ENCODE results near the gene FAM217A. TPM values are rescaled to one million over a fixed set of nuclear protein-coding genes. Genes with fewer than 3 reads are reported as not detected.

The FAM217A gene
- total RNA-seq, 2 donors from 2014 or later: not detected

DNA sequence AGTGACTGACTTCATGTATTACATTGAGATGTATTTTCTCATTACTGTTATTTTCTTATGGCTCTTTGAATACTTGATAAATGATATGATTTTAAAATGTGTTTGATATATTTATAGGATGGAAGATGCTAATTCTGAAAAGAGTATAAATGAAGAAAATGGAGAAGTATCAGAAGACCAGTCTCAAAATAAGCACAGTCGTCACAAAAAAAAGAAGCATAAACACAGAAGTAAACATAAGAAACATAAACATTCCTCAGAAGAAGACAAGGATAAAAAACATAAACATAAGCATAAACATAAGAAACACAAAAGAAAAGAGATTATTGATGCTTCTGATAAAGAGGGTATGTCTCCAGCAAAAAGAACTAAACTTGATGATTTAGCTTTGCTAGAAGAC is 47.5 kb downstream of the FAM217A start:
- intact Hi-C loops (cut with DNase I): no loop called here
- DNase-seq (ENCODE audit: low spot score): no peak

- no peak for DNase-seq (ENCODE audit: low spot score)
- intact Hi-C loops (cut with DNase I): no loop called here
Measured at GRCh38 chr6:4030669-4031068, 48.3 kb downstream of the FAM217A start.

DNA sequence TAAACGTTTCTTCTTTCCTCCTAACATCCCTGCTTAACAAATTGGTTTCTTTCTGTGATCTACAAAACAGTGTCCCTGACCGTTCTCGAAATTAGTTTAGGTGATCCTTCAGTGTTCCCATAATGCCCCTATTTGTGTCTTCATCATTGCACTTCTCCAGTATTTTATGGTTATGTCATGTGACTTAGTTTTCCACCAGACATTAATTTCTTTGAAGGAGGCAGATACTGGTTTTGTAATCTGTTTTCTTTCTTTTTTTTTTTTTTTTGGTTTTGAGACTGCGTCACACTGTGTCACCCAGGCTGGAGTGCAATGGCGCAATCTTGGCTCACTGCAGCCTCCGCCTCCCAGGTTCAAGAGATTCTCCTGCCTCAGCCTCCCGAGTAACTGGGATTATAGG is 49.2 kb downstream of the FAM217A start:
- DNase-seq (ENCODE audit: low spot score): no peak
- intact Hi-C loops (cut with DNase I): no loop called here

- intact Hi-C loops (cut with DNase I): no loop called here
- DNase-seq (ENCODE audit: low spot score): no peak
Measured at GRCh38 chr6:4028051-4028450, 50.9 kb downstream of the FAM217A start.

DNA sequence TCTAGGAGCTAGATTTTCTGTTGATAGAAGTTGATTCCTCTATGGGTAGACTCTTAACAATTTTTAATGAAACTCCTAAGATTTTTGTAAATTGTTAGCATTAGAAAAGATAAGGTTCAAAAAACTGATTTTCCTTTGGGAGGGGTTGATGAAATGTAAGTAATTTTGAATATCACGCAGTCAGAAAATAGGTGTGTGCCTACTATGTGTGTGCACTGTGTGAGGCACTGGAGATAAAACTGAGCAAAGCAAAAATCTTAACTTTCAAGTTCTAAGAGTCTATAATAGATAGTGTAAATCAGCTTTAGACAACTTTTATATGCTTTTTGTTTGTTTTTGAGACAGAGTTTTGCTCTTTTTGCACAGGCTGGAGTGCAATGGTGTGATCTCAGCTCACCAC is 53.3 kb downstream of the FAM217A start:
- intact Hi-C loops (cut with DNase I): no loop called here
- no peak for DNase-seq (ENCODE audit: low spot score)

GRCh38 chr6:4023240-4023639 is 55.7 kb downstream of the FAM217A start:
- intact Hi-C loops (cut with DNase I): no loop called here
- DNase-seq (ENCODE audit: low spot score): no peak

- intact Hi-C loops (cut with DNase I): no loop called here
- DNase-seq (ENCODE audit: low spot score): no peak
Measured at GRCh38 chr6:4021854-4022695, 56.9 kb downstream of the FAM217A start.

DNA sequence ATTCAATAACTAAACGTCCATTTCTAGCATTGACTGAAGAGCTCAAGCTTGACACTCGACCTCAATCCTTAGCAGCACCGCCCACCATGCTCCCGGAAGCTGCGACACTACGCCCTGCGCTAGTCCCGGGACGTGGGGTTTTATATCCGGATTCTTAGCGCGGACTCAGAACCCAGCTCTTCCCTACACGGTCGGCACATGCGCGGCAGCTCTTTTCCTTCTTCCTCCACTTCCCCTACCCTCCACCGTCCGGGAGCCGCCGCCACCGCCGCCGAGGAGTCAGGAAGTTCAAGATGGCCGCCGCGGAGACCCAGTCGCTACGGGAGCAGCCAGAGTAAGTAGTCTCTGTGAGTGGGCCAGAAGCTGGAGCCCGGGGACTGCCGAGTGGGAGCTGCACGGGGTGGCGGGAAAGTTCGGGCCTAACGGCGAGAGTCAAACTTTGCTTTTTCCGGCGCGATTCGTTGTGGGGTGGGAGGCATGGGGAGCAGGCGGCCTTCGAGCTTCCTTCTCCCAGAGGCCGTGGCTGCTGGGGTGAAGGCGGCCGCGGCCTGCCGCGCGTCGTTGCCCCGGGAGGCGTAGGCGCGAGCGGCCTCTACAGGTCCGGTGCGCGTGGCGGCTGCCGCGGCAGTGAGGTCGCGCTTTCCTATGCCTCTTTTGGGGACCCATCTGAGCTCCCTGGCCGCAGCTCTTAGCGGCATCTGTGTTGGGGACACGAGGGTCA is 57.6 kb downstream of the FAM217A start:
- intact Hi-C loops (cut with DNase I): no loop called here
- DNase-seq (ENCODE audit: low spot score): peak; percentile 98

- intact Hi-C loops (cut with DNase I): no loop called here
Measured at GRCh38 chr6:4020822-4021132, 58.2 kb downstream of the FAM217A start.

DNA sequence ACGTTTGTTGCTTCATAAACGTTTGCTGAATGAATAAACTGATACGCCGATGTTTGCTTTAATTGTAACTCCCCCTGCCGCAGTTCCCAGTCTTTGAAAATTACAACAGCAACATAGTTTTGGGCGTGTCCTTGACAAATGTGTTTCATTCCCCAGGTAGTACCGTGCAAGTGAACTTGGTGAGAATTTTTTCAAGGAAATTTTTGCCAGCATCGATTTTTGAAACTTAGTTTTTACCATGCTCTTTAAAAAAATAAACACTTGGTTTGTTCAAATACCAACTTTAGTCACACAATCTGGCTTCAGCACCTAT is 60.1 kb downstream of the FAM217A start:
- no peak for DNase-seq (ENCODE audit: low spot score)
- intact Hi-C loops (cut with DNase I): loop anchor here in 1 of 2 donors (10.0 kb wide), 1 partner anchor 734 kb away; no protein-coding TSS in a partner anchor

More at GRCh38 chr6:4020822-4021132, 58.2 kb downstream of the FAM217A start:
- no peak for DNase-seq (ENCODE audit: low spot score)

Other genes with a start within 250 kb of the FAM217A start
- gene FAM50B, start 229.8 kb downstream of the FAM217A start, total RNA-seq: 1 to 10 TPM; 4.8 to 7.5 TPM
- gene ECI2, start 56.4 kb upstream of the FAM217A start, total RNA-seq: 10 to 100 TPM; 33.7 to 33.9 TPM